ENCODE results near the gene CAPN7.

CAPN7 gene

GRCh38 chr3:15246186-15246585 is 40.1 kb downstream of the CAPN7 start:
- DNase-seq (ENCODE audit: low spot score): no peak

GRCh38 chr3:15253023-15253697 is 47.1 kb downstream of the CAPN7 start:
- DNase-seq (ENCODE audit: low spot score): no peak

- DNase-seq (ENCODE audit: low spot score): no peak
Measured at GRCh38 chr3:15255215-15255614, 49.2 kb downstream of the CAPN7 start.

- no peak for DNase-seq (ENCODE audit: low spot score)
Measured at GRCh38 chr3:15256861-15257341, 50.9 kb downstream of the CAPN7 start.

GRCh38 chr3:15258720-15259119 is 52.7 kb downstream of the CAPN7 start:
- no peak for DNase-seq (ENCODE audit: low spot score)

- DNase-seq (ENCODE audit: low spot score): no peak
Measured at GRCh38 chr3:15260531-15260930, 54.5 kb downstream of the CAPN7 start.

GRCh38 chr3:15261274-15261673 is 55.2 kb downstream of the CAPN7 start:
- no peak for DNase-seq (ENCODE audit: low spot score)

GRCh38 chr3:15262021-15262420 is 56.0 kb downstream of the CAPN7 start:
- DNase-seq (ENCODE audit: low spot score): no peak

- no peak for DNase-seq (ENCODE audit: low spot score)
Measured at GRCh38 chr3:15263120-15263519, 57.1 kb downstream of the CAPN7 start.

GRCh38 chr3:15263926-15264325 is 57.9 kb downstream of the CAPN7 start:
- no peak for DNase-seq (ENCODE audit: low spot score)

GRCh38 chr3:15264486-15264885 is 58.4 kb downstream of the CAPN7 start:
- DNase-seq (ENCODE audit: low spot score): no peak

- DNase-seq (ENCODE audit: low spot score): no peak
Measured at GRCh38 chr3:15265655-15266509, 59.8 kb downstream of the CAPN7 start.

GRCh38 chr3:15266510-15267376 is 60.7 kb downstream of the CAPN7 start:
- no peak for DNase-seq (ENCODE audit: low spot score)

GRCh38 chr3:15267502-15267901 is 61.5 kb downstream of the CAPN7 start:
- no peak for DNase-seq (ENCODE audit: low spot score)

- DNase-seq (ENCODE audit: low spot score): peak; percentile 92
Measured at GRCh38 chr3:15268033-15268631, 62.1 kb downstream of the CAPN7 start.

GRCh38 chr3:15269091-15269989 is 63.3 kb downstream of the CAPN7 start:
- peak; percentile 97 for DNase-seq (ENCODE audit: low spot score)

GRCh38 chr3:15271030-15271429 is 65.0 kb downstream of the CAPN7 start:
- no peak for DNase-seq (ENCODE audit: low spot score)

- no peak for DNase-seq (ENCODE audit: low spot score)
Measured at GRCh38 chr3:15271785-15272381, 65.8 kb downstream of the CAPN7 start.

- DNase-seq (ENCODE audit: low spot score): no peak
Measured at GRCh38 chr3:15272426-15273196, 66.6 kb downstream of the CAPN7 start.

- no peak for DNase-seq (ENCODE audit: low spot score)
Measured at GRCh38 chr3:15273227-15273626, 67.2 kb downstream of the CAPN7 start.

Data from cerebellar cortex (tissue), 1 donor.